Loucy (cell line): ENCODE measurements around the gene GEMIN7.

Experiments used
- EZH2phosphoT487 ChIP-seq: fragments of 200-600 bp; IDR thresholded peaks from 2 replicates; pipeline ENCODE4 v1.6.1; 2018; ENCODE audit warnings: antibody characterized with exemption, mild to moderate bottlenecking, moderate library complexity, borderline replicate concordance
- TF ChIP-seq, protein P1 (sequence below): fragments of 200-600 bp; sonication (generic); conservative IDR thresholded peaks from 2 replicates; pipeline ENCODE4 v1.5.1; 2014; ENCODE audit warnings: mild to moderate bottlenecking, antibody characterized with exemption, low read length

DNA sequence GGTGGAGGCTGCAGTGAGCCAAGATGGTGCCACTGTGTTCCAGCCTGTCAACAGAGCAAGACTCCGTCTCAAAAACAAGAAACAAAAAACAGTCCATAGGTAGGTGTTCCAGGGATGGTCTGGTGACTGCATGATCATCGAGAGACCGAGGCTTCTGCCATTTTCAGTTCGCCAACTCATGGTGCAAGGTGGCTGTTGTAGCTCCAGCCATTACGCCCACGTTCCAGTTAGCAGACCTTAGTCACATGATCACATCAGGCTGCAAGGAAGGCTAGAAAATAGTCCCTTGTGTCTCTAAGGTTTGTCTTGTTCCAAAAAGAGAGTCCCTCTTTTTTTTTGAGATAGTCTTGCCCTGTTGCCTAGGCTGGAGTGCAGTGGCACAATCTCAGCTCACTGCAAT is 43.3 kb upstream of the GEMIN7 start:
- TF ChIP-seq, protein P1, sequence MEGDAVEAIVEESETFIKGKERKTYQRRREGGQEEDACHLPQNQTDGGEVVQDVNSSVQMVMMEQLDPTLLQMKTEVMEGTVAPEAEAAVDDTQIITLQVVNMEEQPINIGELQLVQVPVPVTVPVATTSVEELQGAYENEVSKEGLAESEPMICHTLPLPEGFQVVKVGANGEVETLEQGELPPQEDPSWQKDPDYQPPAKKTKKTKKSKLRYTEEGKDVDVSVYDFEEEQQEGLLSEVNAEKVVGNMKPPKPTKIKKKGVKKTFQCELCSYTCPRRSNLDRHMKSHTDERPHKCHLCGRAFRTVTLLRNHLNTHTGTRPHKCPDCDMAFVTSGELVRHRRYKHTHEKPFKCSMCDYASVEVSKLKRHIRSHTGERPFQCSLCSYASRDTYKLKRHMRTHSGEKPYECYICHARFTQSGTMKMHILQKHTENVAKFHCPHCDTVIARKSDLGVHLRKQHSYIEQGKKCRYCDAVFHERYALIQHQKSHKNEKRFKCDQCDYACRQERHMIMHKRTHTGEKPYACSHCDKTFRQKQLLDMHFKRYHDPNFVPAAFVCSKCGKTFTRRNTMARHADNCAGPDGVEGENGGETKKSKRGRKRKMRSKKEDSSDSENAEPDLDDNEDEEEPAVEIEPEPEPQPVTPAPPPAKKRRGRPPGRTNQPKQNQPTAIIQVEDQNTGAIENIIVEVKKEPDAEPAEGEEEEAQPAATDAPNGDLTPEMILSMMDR, result no peak
- no peak for TF ChIP-seq EZH2phosphoT487
